GM19463 (cell line): ENCODE measurements around the gene SERPINB1.
A peak's percentile ranks its signal among the peaks of the same experiment; 100 is the strongest.
"Not testable (repeated sequence)": the region's sequence is repeated elsewhere in the genome, so short reads cannot be mapped to it uniquely, and the experiment has no call there.

Source experiments
- ATAC-seq: cut with Tn5 transposase; IDR thresholded peaks from one replicate; pipeline ENCODE4 v1.9.1; 2021; ENCODE audit warnings: mild to moderate bottlenecking, moderate library complexity; ENCODE audit not compliant: unreplicated experiment

Gene SERPINB1

GRCh38 chr6:2841264-2842138 is at the start of gene SERPINB1:
Gene SERPINB1 (minus strand): TSS chr6:2841863. CDS start chr6:2840586, 1,277 bp downstream.
- ATAC-seq: peak; percentile 81

- ATAC-seq: no peak
Measured at GRCh38 chr6:2890976-2891767, 49.5 kb upstream of the SERPINB1 start.

GRCh38 chr6:2885967-2886735 is 44.5 kb upstream of the SERPINB1 start:
- no peak for ATAC-seq

- no peak for ATAC-seq
Measured at GRCh38 chr6:2884804-2885203, 43.1 kb upstream of the SERPINB1 start.

GRCh38 chr6:2883673-2884072 is 42.0 kb upstream of the SERPINB1 start:
- ATAC-seq: no peak

- ATAC-seq: no peak
Measured at GRCh38 chr6:2881423-2881822, 39.8 kb upstream of the SERPINB1 start.

- ATAC-seq: not testable (repeated sequence)
Measured at GRCh38 chr6:2880156-2880555, 38.5 kb upstream of the SERPINB1 start.

GRCh38 chr6:2877960-2878359 is 36.3 kb upstream of the SERPINB1 start:
- no peak for ATAC-seq

GRCh38 chr6:2877057-2877882 is 35.6 kb upstream of the SERPINB1 start:
- ATAC-seq: no peak

- peak; percentile 45 for ATAC-seq
Measured at GRCh38 chr6:2876210-2877056, 34.8 kb upstream of the SERPINB1 start.

- ATAC-seq: peak; percentile 26
Measured at GRCh38 chr6:2875359-2876191, 33.9 kb upstream of the SERPINB1 start.

- no peak for ATAC-seq
Measured at GRCh38 chr6:2873643-2874042, 32.0 kb upstream of the SERPINB1 start.

GRCh38 chr6:2872423-2873358 is 31.0 kb upstream of the SERPINB1 start:
- ATAC-seq: no peak

GRCh38 chr6:2871953-2872352 is 30.3 kb upstream of the SERPINB1 start:
- ATAC-seq: no peak

GRCh38 chr6:2871102-2871501 is 29.4 kb upstream of the SERPINB1 start:
- no peak for ATAC-seq

GRCh38 chr6:2870046-2870636 is 28.5 kb upstream of the SERPINB1 start:
- ATAC-seq: no peak

- ATAC-seq: no peak
Measured at GRCh38 chr6:2868637-2869036, 27.0 kb upstream of the SERPINB1 start.
